SK-N-SH (cell line): ENCODE measurements around the gene RNF150. TPM values are rescaled to one million over a fixed set of nuclear protein-coding genes. Genes with fewer than 3 reads are reported as not detected.

Source experiments
- CTCF ChIA-PET: fragments of 300-600, 350-600 bp; formaldehyde crosslinking; extraction: SDS; loops from one replicate; lab custom pipeline; 2021; lab: Yijun Ruan, JAX
- POLR2A ChIA-PET: fragments of 350-600 bp; sonication (Branson Sonifier 250); formaldehyde crosslinking; extraction: SDS; loops from one replicate; lab custom pipeline; 2020; ENCODE audit warnings: antibody characterized with exemption, inconsistent platforms; lab: Yijun Ruan, JAX
- DNase-seq: peaks from one replicate; pipeline ENCODE4 v3.0.0; 2012
- H2AFZ ChIP-seq: fragments of 200-600 bp; sonication (generic); 2 replicates; pipeline ENCODE4 v1.8.1; 2016; ENCODE audit warnings: antibody characterized with exemption, mild to moderate bottlenecking, low read depth
- H3F3A ChIP-seq: fragments of 200-600 bp; sonication (generic); replicated peaks from 2 replicates; pipeline ENCODE3; 2016; ENCODE audit warnings: antibody characterized with exemption, mild to moderate bottlenecking; ENCODE audit not compliant: insufficient read depth
- H3K27ac ChIP-seq, 2 experiments: fragments of 200-500 bp in 1 of 2; fragments of 200-600 bp in 1 of 2; sonication (Bioruptor generic) in 1 of 2; sonication (generic), shearing (Covaris generic) in 1 of 2; 2 replicates each; pipeline versions ENCODE4 v1.5.1 to v1.6.1; 2014 to 2016; ENCODE audit warnings: low read depth in 2 of 2, inconsistent platforms in 1 of 2, low read length in 1 of 2, mild to moderate bottlenecking in 1 of 2, mixed read lengths in 1 of 2
- H3K27me3 ChIP-seq: fragments of 200-600 bp; sonication (generic), shearing (Covaris generic); 2 replicates; pipeline ENCODE4 v1.6.1; 2016; ENCODE audit warnings: mixed run types; ENCODE audit not compliant: insufficient read depth
- H3K36me3 ChIP-seq, 2 experiments: fragments of 200-500 bp in 1 of 2; fragments of 200-600 bp in 1 of 2; sonication (Bioruptor generic) in 1 of 2; sonication (generic) in 1 of 2; replicated peaks in 1 of 2; 2 replicates each; pipeline versions ENCODE3 to v1.5.1; 2014 to 2016; ENCODE audit warnings: low read length in 1 of 2, mild to moderate bottlenecking in 1 of 2; ENCODE audit not compliant: insufficient read depth in 2 of 2, control insufficient read depth in 1 of 2
- H3K4me1 ChIP-seq, 2 experiments: fragments of 200-500 bp in 1 of 2; fragments of 200-600 bp in 1 of 2; sonication (Bioruptor generic) in 1 of 2; sonication (generic), shearing (Covaris generic) in 1 of 2; 2 replicates each; pipeline versions ENCODE4 v1.5.1 to v1.6.1; 2014 to 2016; ENCODE audit warnings: low read depth in 1 of 2, low read length in 1 of 2, mixed run types in 1 of 2; ENCODE audit not compliant: insufficient read depth in 2 of 2, control insufficient read depth in 1 of 2
- H3K4me2 ChIP-seq: fragments of 200-600 bp; sonication (generic), shearing (Covaris generic); 2 replicates; pipeline ENCODE4 v1.6.1; 2017; ENCODE audit warnings: mixed run types
- H3K4me3 ChIP-seq, 2 experiments: fragments of 200-500 bp in 1 of 2; fragments of 200-600 bp in 1 of 2; sonication (Bioruptor generic) in 1 of 2; sonication (generic), shearing (Covaris generic) in 1 of 2; 2 replicates each; pipeline versions ENCODE4 v1.5.1 to v1.8.1; 2014 to 2016; ENCODE audit warnings: low read depth in 2 of 2, inconsistent platforms in 1 of 2, low read length in 1 of 2, mild to moderate bottlenecking in 1 of 2, mixed read lengths in 1 of 2, moderate library complexity in 1 of 2
- H3K79me2 ChIP-seq: fragments of 200-600 bp; sonication (generic); 2 replicates; pipeline ENCODE4 v1.8.1; 2017; ENCODE audit warnings: mild to moderate bottlenecking; ENCODE audit not compliant: insufficient read depth
- H3K9ac ChIP-seq: fragments of 200-600 bp; sonication (generic); 2 replicates; pipeline ENCODE4 v1.6.1; 2017; ENCODE audit warnings: mixed run types
- H3K9me2 ChIP-seq: fragments of 200-600 bp; sonication (generic); 2 replicates; pipeline ENCODE4 v1.6.1; 2017; ENCODE audit warnings: mixed run types
- H3K9me3 ChIP-seq: fragments of 200-600 bp; sonication (generic); 2 replicates; pipeline ENCODE4 v1.6.1; 2017; ENCODE audit warnings: mixed run types, mild to moderate bottlenecking, moderate library complexity
- H4K20me1 ChIP-seq: fragments of 200-600 bp; sonication (generic); 2 replicates; pipeline ENCODE4 v1.6.1; 2017; ENCODE audit warnings: mild to moderate bottlenecking, mixed run types; ENCODE audit not compliant: insufficient read depth
- CHD2 ChIP-seq: fragments of 150-350 bp; IDR thresholded peaks from 2 replicates; pipeline ENCODE4 v1.6.1; 2018; ENCODE audit warnings: low read length; ENCODE audit not compliant: partially characterized antibody
- FOSL2 ChIP-seq: IDR thresholded peaks from 2 replicates; pipeline ENCODE4 v1.4.0; 2012; ENCODE audit warnings: low read depth, mild to moderate bottlenecking, moderate library complexity, borderline replicate concordance
- IRF3 ChIP-seq: fragments of 150-350 bp; IDR thresholded peaks from 2 replicates; pipeline ENCODE4 v1.6.1; 2016; ENCODE audit warnings: mild to moderate bottlenecking, low read depth, low read length
- MXI1 ChIP-seq: IDR thresholded peaks from 2 replicates; pipeline ENCODE4 v1.6.1; 2012; ENCODE audit warnings: mild to moderate bottlenecking, low read depth, low read length, improper control_type of control experiment
- REST ChIP-seq: IDR thresholded peaks from 2 replicates; pipeline ENCODE4 v1.6.1; 2012; ENCODE audit warnings: mild to moderate bottlenecking, low read depth, low read length, moderate library complexity
- RFX5 ChIP-seq: IDR thresholded peaks from 2 replicates; pipeline ENCODE4 v1.6.1; 2012; ENCODE audit warnings: mild to moderate bottlenecking, improper control_type of control experiment, low read length
- RXRA ChIP-seq: IDR thresholded peaks from 2 replicates; pipeline ENCODE4 v1.4.0; 2012; ENCODE audit warnings: low read depth, mild to moderate bottlenecking, borderline replicate concordance
- SIN3A ChIP-seq: IDR thresholded peaks from 2 replicates; pipeline ENCODE4 v1.6.1; 2012; ENCODE audit warnings: low read depth, mild to moderate bottlenecking, low read length, moderate library complexity, borderline replicate concordance
- TCF12 ChIP-seq: IDR thresholded peaks from 2 replicates; pipeline ENCODE4 v1.4.0; 2012
- TEAD4 ChIP-seq: IDR thresholded peaks from 2 replicates; pipeline ENCODE4 v1.4.0; 2012; ENCODE audit warnings: mild to moderate bottlenecking, borderline replicate concordance; ENCODE audit not compliant: insufficient read depth
- ZBTB33 ChIP-seq: IDR thresholded peaks from 2 replicates; pipeline ENCODE4 v1.4.0; 2012; ENCODE audit warnings: low read depth, borderline replicate concordance
- polyA plus RNA-seq, 3 experiments: library from polyadenylated mRNA; depleted of rRNA; stranded (reverse); fragments of >200 nt; gene quantifications; 2 replicates each; pipeline ENCODE4 v1.2.3, GENCODE V29; 2012

Gene RNF150
- polyA plus RNA-seq, 1 of the 3 experiments (the other 2 are of a cell fraction), result 5.8 TPM

GRCh38 chr4:140846736-140847135 is 286.5 kb downstream of the RNF150 start:
- Histone ChIP-seq H4K20me1 (no peaks in the 10 kb centered on the region), H2AFZ (no peak overlapping the region), H3K4me1 (no peaks in the 10 kb centered on the region; a peak in 1 of 4 replicates), H3F3A (no peaks in the 10 kb centered on the region), H3K9ac (no peak overlapping the region), H3K9me3 (no peaks in the 10 kb centered on the region), H3K9me2 (no peaks in the 10 kb centered on the region), H3K79me2 (no peaks in the 10 kb centered on the region), H3K27ac (no peak overlapping the region), H3K27me3 (no peaks in the 10 kb centered on the region; the same call in 1 of the 2 replicates)
- POLR2A ChIA-PET, result no interaction called here
- DNase-seq, result no peak
- TF ChIP-seq ZBTB33 (no peak), RXRA (no peak), CHD2 (no peak), MXI1 (no peak), FOSL2 (no peak), IRF3 (no peak), SIN3A (no peak), TCF12 (no peak), TEAD4 (no peak), RFX5 (no peak), REST (no peak)
- TF ChIP-seq, all 33 proteins: peak for 0
- Histone ChIP-seq H3K4me3 (no peak overlapping the region), H3K36me3 (no peaks in the 10 kb centered on the region), H3K4me2 (no peak overlapping the region)
- CTCF ChIA-PET, result interaction anchor here (0.8 to 1.2 kb wide), 3 partner anchors 90 to 487 kb away, joined by 3 to 4 read pairs (median 3); no protein-coding TSS in a partner anchor
